Left colon (tissue), 2 donors: ENCODE measurements around the gene ACE2. TPM values are rescaled to one million over a fixed set of nuclear protein-coding genes. Genes with fewer than 3 reads are reported as not detected.

ENCODE experiments used
- ATAC-seq: fragments of 200-7000 bp; cut with Tn5 transposase; one replicate; pipeline ENCODE4 v1.9.1; 2020; ENCODE audit warnings: mild to moderate bottlenecking, moderate library complexity
- DNase-seq, 2 donors: peaks; one replicate each; pipeline ENCODE4 v3.0.0-alpha.2; 2020
- intact Hi-C, 2 donors: fragments of 100-400 bp; cut with DNase I in 1 of 2; cut with micrococcal nuclease in 1 of 2; formaldehyde crosslinking; loops; one replicate each; pipeline versions ENCODE4 v1.11.2 to v1.14.0; 2022; cut with DNase I, micrococcal nuclease
- total RNA-seq, 2 donors: library from RNA; stranded (reverse); fragmentation: NEBNext Ultra II Directional; extraction: Animal tissue kit (Norgen Biotek cat#: 25700); gene quantifications; one replicate each; pipeline ENCODE4 v1.2.1, GENCODE V29; 2021
- donor health status: DM: no; HTN: no; CAD: no.
- donor health status: DM: yes; HTN: yes; CAD: no.

Gene ACE2
- total RNA-seq, 2 donors from 2014 or later = 19.3 to 52.2 TPM

- no peak for ATAC-seq
- intact Hi-C loops = no loop called here
- no peak for DNase-seq
Observed at GRCh38 chrX:15524417-15524816, 76.3 kb downstream of the ACE2 start.

GRCh38 chrX:15523088-15523487 is 77.7 kb downstream of the ACE2 start:
- no peak for ATAC-seq
- DNase-seq = no peak
- intact Hi-C loops = no loop called here

- ATAC-seq = no peak
- DNase-seq = no peak
- intact Hi-C loops = no loop called here
Observed at GRCh38 chrX:15522464-15522863, 78.3 kb downstream of the ACE2 start.

- no peak for DNase-seq
- intact Hi-C loops = no loop called here
- peak; percentile 71 for ATAC-seq
Observed at GRCh38 chrX:15515931-15516330, 84.8 kb downstream of the ACE2 start.

- no peak for DNase-seq
- ATAC-seq = no peak
- intact Hi-C loops = no loop called here
Observed at GRCh38 chrX:15514279-15514678, 86.5 kb downstream of the ACE2 start.

GRCh38 chrX:15512401-15512965 is 88.3 kb downstream of the ACE2 start:
- ATAC-seq (no peak), DNase-seq (no peak)
- intact Hi-C loops = no loop called here

- ATAC-seq (no peak), DNase-seq (no peak)
- intact Hi-C loops = no loop called here
Observed at GRCh38 chrX:15511563-15511962, 89.2 kb downstream of the ACE2 start.

Other genes starting within 250 kb of the ACE2 start
- 1 to 10 TPM; 1.1 to 3.9 TPM for gene VEGFD, start 216.5 kb downstream of the ACE2 start, total RNA-seq
- 1 to 10 TPM; 5.4 to 7.9 TPM for gene PIR, start 107.6 kb downstream of the ACE2 start, total RNA-seq
- gene BMX, start 100.2 kb downstream of the ACE2 start, total RNA-seq = 1 to 10 TPM; 2.2 to 3.1 TPM
- gene CLTRN, start 63.8 kb upstream of the ACE2 start, total RNA-seq = under 1 TPM in 1 of 2 donors, not detected in 1; 0.28 TPM
- gene CA5B, start 137.3 kb upstream of the ACE2 start, total RNA-seq = 1 to 10 TPM; 7.7 to 8.1 TPM
- 1 to 10 TPM; 8.6 to 9.1 TPM for gene ZRSR2, start 189.5 kb upstream of the ACE2 start, total RNA-seq